Renal cortical epithelial cell (primary cell): ENCODE measurements around the gene ZNF518B. TPM values are rescaled to one million over a fixed set of nuclear protein-coding genes. Genes with fewer than 3 reads are reported as not detected.

Experiments used
- total RNA-seq: library from RNA; depleted of rRNA; stranded (reverse); fragments of >200 nt; gene quantifications from 2 replicates; pipeline ENCODE4 v1.2.3, GENCODE V29; 2014

Gene ZNF518B
- total RNA-seq, 1 donor from 2014 or later, result 29.6 TPM

Other genes starting within 250 kb of the ZNF518B start
- not detected in 2 replicates for gene CLNK, start 227.3 kb upstream of the ZNF518B start, total RNA-seq